Neural cell (in vitro differentiated cells): ENCODE data around the gene LDLR. TPM values are rescaled to one million over a fixed set of nuclear protein-coding genes. Genes with fewer than 3 reads are reported as not detected.
"Not testable (repeated sequence)": the region's sequence is repeated elsewhere in the genome, so short reads cannot be mapped to it uniquely, and the experiment has no call there.

Experiments used
- H2AFZ ChIP-seq: fragments of 200-600, 300-800 bp; sonication (generic), shearing (Covaris generic); 2 replicates; pipeline ENCODE4 v1.6.0; 2014; ENCODE audit warnings: low read depth, mild to moderate bottlenecking, antibody characterized with exemption, low read length, moderate library complexity
- H3F3A ChIP-seq: fragments of 200-600 bp; shearing (Covaris generic); 2 replicates; pipeline ENCODE4 v1.6.1; 2016; ENCODE audit warnings: mild to moderate bottlenecking, moderate library complexity, mixed read lengths, antibody characterized with exemption, low read length; ENCODE audit not compliant: insufficient read depth, poor library complexity, severe bottlenecking
- H3K27ac ChIP-seq: fragments of 200-600, 300-800 bp; sonication (generic), shearing (Covaris generic); 2 replicates; pipeline ENCODE4 v1.5.1; 2014; ENCODE audit warnings: mild to moderate bottlenecking, low read length, moderate library complexity
- H3K27me3 ChIP-seq: fragments of 300-800, 200-600 bp; sonication (generic), shearing (Covaris generic); 2 replicates; pipeline ENCODE4 v1.6.0; 2014; ENCODE audit warnings: mild to moderate bottlenecking, low read depth, low read length, moderate library complexity; ENCODE audit not compliant: insufficient read depth
- H3K36me3 ChIP-seq: fragments of 300-800, 200-600 bp; sonication (generic), shearing (Covaris generic); 2 replicates; pipeline ENCODE4 v1.5.1; 2014; ENCODE audit warnings: mild to moderate bottlenecking, antibody characterized with exemption, low read length, moderate library complexity; ENCODE audit not compliant: insufficient read depth
- H3K4me2 ChIP-seq: fragments of 300-800, 200-600 bp; sonication (generic), shearing (Covaris generic); 2 replicates; pipeline ENCODE4 v1.6.0; 2014; ENCODE audit warnings: mild to moderate bottlenecking, low read length
- H3K4me3 ChIP-seq: fragments of 300-800, 200-600 bp; sonication (generic), shearing (Covaris generic); 2 replicates; pipeline ENCODE4 v1.5.1; 2014; ENCODE audit warnings: mild to moderate bottlenecking, low read length, moderate library complexity
- H3K79me2 ChIP-seq: fragments of 200-600 bp; shearing (Covaris generic); replicated peaks from 2 replicates; pipeline ENCODE4 v1.6.0; 2014; ENCODE audit warnings: mild to moderate bottlenecking, low read length, moderate library complexity; ENCODE audit not compliant: insufficient read depth
- H3K9ac ChIP-seq: fragments of 300-800, 200-600 bp; sonication (generic), shearing (Covaris generic); 2 replicates; pipeline ENCODE4 v1.6.1; 2016; ENCODE audit warnings: mild to moderate bottlenecking, low read length, mixed read lengths
- H3K9me2 ChIP-seq: fragments of 200-600 bp; shearing (Covaris generic); 2 replicates; pipeline ENCODE4 v1.6.1; 2016; ENCODE audit warnings: mild to moderate bottlenecking, low read length, mixed read lengths; ENCODE audit not compliant: insufficient read depth
- H3K9me3 ChIP-seq: fragments of 200-600, 300-800 bp; sonication (generic), shearing (Covaris generic); 2 replicates; pipeline ENCODE4 v1.6.1; 2016; ENCODE audit warnings: mild to moderate bottlenecking, mixed run types, low read length, moderate library complexity, mixed read lengths
- H4K20me1 ChIP-seq: fragments of 200-600 bp; shearing (Covaris generic); 2 replicates; pipeline ENCODE4 v1.6.1; 2016; ENCODE audit warnings: mild to moderate bottlenecking, mixed run types; ENCODE audit not compliant: insufficient read depth
- CTCF ChIP-seq: fragments of 450-650 bp; IDR thresholded peaks from 2 replicates; pipeline ENCODE4 v1.5.1; 2014; ENCODE audit warnings: antibody characterized with exemption, mild to moderate bottlenecking, moderate library complexity; ENCODE audit not compliant: poor library complexity, severe bottlenecking
- EP300 ChIP-seq: fragments of 450-650 bp; conservative IDR thresholded peaks from 2 replicates; pipeline ENCODE4 v1.6.1; 2014; ENCODE audit warnings: antibody characterized with exemption, mild to moderate bottlenecking, moderate library complexity; ENCODE audit not compliant: poor library complexity, severe bottlenecking
- EZH2 ChIP-seq: fragments of 200-600, 300-800 bp; shearing (Covaris generic), sonication (generic); IDR thresholded peaks from 2 replicates; pipeline ENCODE4 v1.6.1; 2014; ENCODE audit warnings: antibody characterized with exemption, low read length, borderline replicate concordance, mild to moderate bottlenecking; ENCODE audit not compliant: insufficient read depth, poor library complexity, severe bottlenecking
- MXI1 ChIP-seq: fragments of 450-650 bp; conservative IDR thresholded peaks from 2 replicates; pipeline ENCODE4 v1.6.1; 2014; ENCODE audit warnings: antibody characterized with exemption, mild to moderate bottlenecking; ENCODE audit not compliant: poor library complexity, severe bottlenecking
- POLR2AphosphoS5 ChIP-seq: IDR thresholded peaks from 2 replicates; pipeline ENCODE4 v1.6.1; 2012
- RAD21 ChIP-seq: fragments of 450-650 bp; conservative IDR thresholded peaks from 2 replicates; pipeline ENCODE4 v1.6.1; 2014; ENCODE audit warnings: antibody characterized with exemption, mild to moderate bottlenecking, moderate library complexity
- REST ChIP-seq: IDR thresholded peaks from 2 replicates; pipeline ENCODE4 v1.6.1; 2012; ENCODE audit warnings: borderline replicate concordance
- SMC3 ChIP-seq: fragments of 450-650 bp; conservative IDR thresholded peaks from 2 replicates; pipeline ENCODE4 v1.6.1; 2014; ENCODE audit warnings: antibody characterized with exemption, mild to moderate bottlenecking, moderate library complexity; ENCODE audit not compliant: poor library complexity
- TAF1 ChIP-seq: IDR thresholded peaks from 2 replicates; pipeline ENCODE4 v1.6.1; 2012; ENCODE audit warnings: low read depth
- polyA plus RNA-seq: library from polyadenylated mRNA; depleted of rRNA; stranded (reverse); fragments of >200 nt; gene quantifications from 2 replicates; pipeline ENCODE4 v1.2.3, GENCODE V29; 2014

LDLR gene
- polyA plus RNA-seq, 1 donor from 2014 or later = 23.2 TPM

GRCh38 chr19:11155373-11156120 is 66.3 kb downstream of the LDLR start, which contains the start of gene SPC24:
TSS of gene SPC24 (minus strand) at chr19:11155782. CDS start at chr19:11155776, 6 bp downstream.
- Histone ChIP-seq H3K79me2 (peaks cover 4% of the 10 kb centered on the region), H3K9me2 (no peaks in the 10 kb centered on the region)
- TF ChIP-seq POLR2AphosphoS5 (peak; percentile 24), RAD21 (peak; percentile 30), TAF1 (no peak), EP300 (no peak), EZH2 (no peak), REST (no peak), CTCF (peak; percentile 52), SMC3 (peak; percentile 47), MXI1 (peak; percentile 98)

GRCh38 chr19:11159598-11160439 is 70.6 kb downstream of the LDLR start:
- Histone ChIP-seq H2AFZ (no peak overlapping the region), H3K27me3 (no peaks in the 10 kb centered on the region), H4K20me1 (no peaks in the 10 kb centered on the region), H3K9ac (no peak overlapping the region), H3K36me3 (no peaks in the 10 kb centered on the region), H3K9me2 (no peaks in the 10 kb centered on the region), H3K9me3 (no peaks in the 10 kb centered on the region), H3F3A (no peaks in the 10 kb centered on the region), H3K79me2 (peaks cover 4% of the 10 kb centered on the region), H3K4me3 (no peak overlapping the region), H3K4me2 (no peak overlapping the region), H3K27ac (no peak overlapping the region)
- TF ChIP-seq CTCF (no peak), MXI1 (no peak)

More at GRCh38 chr19:11155373-11156120, 66.3 kb downstream of the LDLR start, which contains the start of gene SPC24:
- H3K36me3 ChIP-seq = no peaks in the 10 kb centered on the region
- H3K4me3 ChIP-seq = peak within 1 kb of the TSS; percentile 81
- H3K9me3 ChIP-seq = no peaks in the 10 kb centered on the region
- H2AFZ ChIP-seq = peak within 1 kb of the TSS; percentile 31
- peak within 1 kb of the TSS; percentile 46 for H3K9ac ChIP-seq
- H3K27ac ChIP-seq = peak within 1 kb of the TSS; percentile 54
- H3F3A ChIP-seq = no peaks in the 10 kb centered on the region
- no peaks in the 10 kb centered on the region for H4K20me1 ChIP-seq
- H3K4me2 ChIP-seq = peak within 1 kb of the TSS; percentile 48
- H3K27me3 ChIP-seq = no peaks in the 10 kb centered on the region

DNA sequence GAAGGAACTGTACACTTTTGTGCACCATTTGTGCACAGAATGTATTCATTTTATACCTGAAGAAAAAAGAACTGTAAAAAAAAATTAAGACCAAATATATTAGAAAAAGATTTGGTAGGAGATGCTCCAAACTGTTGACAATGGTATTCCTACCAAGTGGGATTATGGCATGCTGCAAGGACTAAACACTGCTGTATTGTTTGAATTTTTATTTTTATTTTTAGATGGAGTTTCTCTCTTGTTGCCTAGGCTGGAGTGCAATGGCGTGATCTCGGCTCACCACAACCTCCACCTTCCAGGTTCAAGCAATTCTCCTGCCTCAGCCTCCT is 71.1 kb downstream of the LDLR start:
- H3K27me3 ChIP-seq, H3K9me3 ChIP-seq, H3K4me3 ChIP-seq, H3K4me2 ChIP-seq, H3K9ac ChIP-seq, H3K36me3 ChIP-seq, H3K9me2 ChIP-seq, H4K20me1 ChIP-seq, H2AFZ ChIP-seq, H3K79me2 ChIP-seq, H3K27ac ChIP-seq, H3F3A ChIP-seq: not testable (repeated sequence)
